H1 (cell line): ENCODE results near the gene MAPKAPK2. TPM values are rescaled to one million over a fixed set of nuclear protein-coding genes. Genes with fewer than 3 reads are reported as not detected.

Experiments used
- CTCF ChIA-PET: fragments of 300-600 bp; sonication (Branson Sonifier 250); formaldehyde crosslinking; loops from one replicate; lab custom pipeline; 2021; ENCODE audit not compliant: partially characterized antibody; lab: Charles Lee
- POLR2A ChIA-PET: fragments of 300-600 bp; sonication (Branson Sonifier 250); formaldehyde crosslinking; loops from one replicate; lab custom pipeline; 2021; ENCODE audit warnings: inconsistent platforms; ENCODE audit not compliant: partially characterized antibody; lab: Charles Lee
- DNase-seq, 2 experiments: peaks; one replicate each; pipeline versions ENCODE4 v3.0.0 to v3.0.0-alpha.2; 2010 to 2022; ENCODE audit warnings: low spot score in 2 of 2, low read depth in 1 of 2, mixed read lengths in 1 of 2
- FAIRE-seq: peaks from 2 replicates; lab custom pipeline; 2011; peaks lifted over from hg19 to GRCh38; lab: Jason Lieb, UNC
- H2AFZ ChIP-seq: 2 replicates; pipeline ENCODE4 v1.8.1; 2012; ENCODE audit warnings: low read length, inconsistent platforms
- H2AK5ac ChIP-seq: 2 replicates; pipeline ENCODE4 v1.6.1; 2013; ENCODE audit warnings: low read depth, low read length
- H2BK120ac ChIP-seq: replicated peaks from 2 replicates; pipeline ENCODE3; 2013; ENCODE audit warnings: low read depth, low read length, inconsistent platforms
- H2BK12ac ChIP-seq: 2 replicates; pipeline ENCODE4 v1.6.1; 2013; ENCODE audit warnings: low read depth, low read length
- H2BK15ac ChIP-seq: 2 replicates; pipeline ENCODE4 v1.6.1; 2013; ENCODE audit warnings: low read length
- H2BK20ac ChIP-seq: 2 replicates; pipeline ENCODE4 v1.6.1; 2013; ENCODE audit warnings: low read length
- H2BK5ac ChIP-seq: 2 replicates; pipeline ENCODE4 v1.6.1; 2013; ENCODE audit warnings: low read depth, low read length
- H3K14ac ChIP-seq: 2 replicates; pipeline ENCODE4 v1.6.1; 2013; ENCODE audit warnings: inconsistent platforms; ENCODE audit not compliant: insufficient read length
- H3K18ac ChIP-seq: 2 replicates; pipeline ENCODE4 v1.6.1; 2013; ENCODE audit warnings: low read length; ENCODE audit errors: extremely low read depth
- H3K23ac ChIP-seq: 2 replicates; pipeline ENCODE4 v1.6.1; 2013; ENCODE audit warnings: inconsistent platforms; ENCODE audit not compliant: insufficient read length
- H3K23me2 ChIP-seq: 2 replicates; pipeline ENCODE4 v1.6.1; 2013; ENCODE audit warnings: low read depth, low read length
- H3K27ac ChIP-seq: 2 replicates; pipeline ENCODE4 v1.6.1; 2011; ENCODE audit warnings: low read depth, low read length, inconsistent platforms
- H3K27me3 ChIP-seq, 4 experiments: replicated peaks in 1 of 4; 1 replicate in 1 of 4; 2 replicates in 3 of 4; pipeline versions ENCODE4 v1.6.1 to v1.8.1; 2011 to 2013; ENCODE audit warnings: low read length in 3 of 4, mild to moderate bottlenecking in 3 of 4, inconsistent platforms in 2 of 4, mixed read lengths in 2 of 4, moderate library complexity in 1 of 4; ENCODE audit not compliant: control insufficient read depth in 3 of 4, insufficient read depth in 3 of 4; ENCODE audit errors: extremely low read depth in 1 of 4
- H3K36me3 ChIP-seq, 4 experiments: 2 replicates each; pipeline versions ENCODE4 v1.6.1 to v1.8.1; 2011 to 2013; ENCODE audit warnings: mild to moderate bottlenecking in 4 of 4, low read length in 3 of 4, moderate library complexity in 2 of 4, control low read depth in 1 of 4, inconsistent platforms in 1 of 4; ENCODE audit not compliant: insufficient read depth in 4 of 4, control insufficient read depth in 2 of 4
- H3K4ac ChIP-seq: replicated peaks from 2 replicates; pipeline ENCODE3; 2013; ENCODE audit warnings: low read length, low read depth, mixed read lengths, inconsistent platforms; ENCODE audit not compliant: insufficient read length
- H3K4me1 ChIP-seq, 4 experiments: replicated peaks in 1 of 4; 1 replicate in 1 of 4; 2 replicates in 3 of 4; pipeline versions ENCODE4 v1.6.1 to v1.8.1; 2011 to 2013; ENCODE audit warnings: low read length in 3 of 4, inconsistent platforms in 2 of 4, mixed read lengths in 1 of 4; ENCODE audit not compliant: insufficient read depth in 4 of 4, control insufficient read depth in 3 of 4
- H3K4me2 ChIP-seq, 2 experiments: 2 replicates each; pipeline versions ENCODE4 v1.6.1 to v1.8.1; 2011 to 2013; ENCODE audit warnings: low read depth in 2 of 2, low read length in 2 of 2, control low read depth in 1 of 2, inconsistent platforms in 1 of 2, mild to moderate bottlenecking in 1 of 2; ENCODE audit not compliant: insufficient read depth in 1 of 2
- H3K4me3 ChIP-seq, 4 experiments: fragments of 200-600, 300-600 bp in 1 of 4; sonication (generic), shearing (Covaris generic), sonication (Bioruptor Twin) in 1 of 4; 2 replicates each; pipeline versions ENCODE4 v1.5.1 to v1.8.1; 2011 to 2016; ENCODE audit warnings: low read length in 4 of 4, low read depth in 3 of 4, control low read depth in 2 of 4, inconsistent platforms in 2 of 4, mild to moderate bottlenecking in 2 of 4, mixed read lengths in 1 of 4, moderate library complexity in 1 of 4; ENCODE audit not compliant: insufficient read depth in 2 of 4; ENCODE audit errors: extremely low read depth in 1 of 4
- H3K56ac ChIP-seq: replicated peaks from 2 replicates; pipeline ENCODE3; 2013; ENCODE audit warnings: low read depth, mild to moderate bottlenecking, mixed read lengths, low read length, inconsistent platforms; ENCODE audit not compliant: insufficient read length
- H3K79me1 ChIP-seq: 2 replicates; pipeline ENCODE4 v1.6.1; 2013; ENCODE audit warnings: low read depth, low read length, control low read depth
- H3K79me2 ChIP-seq, 2 experiments: 2 replicates each; pipeline versions ENCODE4 v1.6.1 to v1.8.1; 2012 to 2013; ENCODE audit warnings: low read length in 2 of 2, mild to moderate bottlenecking in 2 of 2, inconsistent platforms in 1 of 2; ENCODE audit not compliant: insufficient read depth in 2 of 2, control insufficient read depth in 1 of 2
- H3K9ac ChIP-seq, 4 experiments: replicated peaks in 1 of 4; 1 replicate in 1 of 4; 2 replicates in 3 of 4; pipeline versions ENCODE4 v1.6.1 to v1.8.1; 2011 to 2013; ENCODE audit warnings: low read depth in 3 of 4, low read length in 3 of 4, control low read depth in 2 of 4, mild to moderate bottlenecking in 2 of 4, moderate library complexity in 2 of 4, inconsistent platforms in 1 of 4; ENCODE audit errors: extremely low read depth in 1 of 4
- H3K9me3 ChIP-seq, 2 experiments: 2 replicates each; pipeline versions ENCODE4 v1.6.1 to v1.8.1; 2012 to 2013; ENCODE audit warnings: mild to moderate bottlenecking in 2 of 2, moderate library complexity in 2 of 2, control low read depth in 1 of 2, inconsistent platforms in 1 of 2, low read depth in 1 of 2, low read length in 1 of 2, mixed read lengths in 1 of 2; ENCODE audit not compliant: insufficient read depth in 2 of 2
- H4K20me1 ChIP-seq, 2 experiments: replicated peaks in 1 of 2; 2 replicates each; pipeline versions ENCODE3 to v1.8.1; 2011 to 2013; ENCODE audit warnings: inconsistent platforms in 2 of 2, low read length in 2 of 2, mild to moderate bottlenecking in 1 of 2; ENCODE audit not compliant: insufficient read depth in 2 of 2, control insufficient read depth in 1 of 2
- H4K5ac ChIP-seq: 2 replicates; pipeline ENCODE4 v1.6.1; 2013; ENCODE audit warnings: low read length, low read depth, mixed read lengths, inconsistent platforms; ENCODE audit not compliant: insufficient read length
- H4K8ac ChIP-seq: 2 replicates; pipeline ENCODE4 v1.8.0; 2013; ENCODE audit warnings: mild to moderate bottlenecking, moderate library complexity, low read length, inconsistent platforms; ENCODE audit not compliant: insufficient read depth; ENCODE audit errors: extremely low read depth
- H4K91ac ChIP-seq: replicated peaks from 2 replicates; pipeline ENCODE3; 2013; ENCODE audit warnings: low read length, mixed read lengths, inconsistent platforms; ENCODE audit not compliant: insufficient read length
- HDAC6 ChIP-seq: IDR thresholded peaks from one replicate; pipeline ENCODE4 v1.7.1; 2012; ENCODE audit warnings: low read depth, mild to moderate bottlenecking, inconsistent platforms, low read length, moderate library complexity
- KDM4A ChIP-seq: IDR thresholded peaks from one replicate; pipeline ENCODE4 v1.7.1; 2012; ENCODE audit warnings: low read depth, mild to moderate bottlenecking, moderate library complexity, low read length, inconsistent platforms; ENCODE audit not compliant: severe bottlenecking
- TEAD4 ChIP-seq: IDR thresholded peaks from 2 replicates; pipeline ENCODE4 v1.6.1; 2012; ENCODE audit warnings: low read depth, low read length, inconsistent platforms, mixed read lengths
- WGBS, 2 experiments: shearing (Covaris generic) in 1 of 2; methylation state at CpG; one replicate each; pipeline versions ENCODE4 v1.1.6 to v1.1.7; 2013 to 2015; ENCODE audit warnings: low lambda C conversion rate in 2 of 2, mixed read lengths in 2 of 2, inconsistent platforms in 1 of 2, low coverage in 1 of 2, missing lambda C conversion rate in 1 of 2; ENCODE audit not compliant: insufficient replicate concordance in 2 of 2, insufficient coverage in 1 of 2, insufficient read length in 1 of 2; ENCODE audit errors: extremely low coverage in 1 of 2, missing lambda C conversion rate in 1 of 2; 5-methylcytosine and 5-hydroxymethylcytosine counted together
- polyA plus RNA-seq, 7 experiments: library from polyadenylated mRNA; depleted of rRNA in 3 of 7; stranded (reverse) in 5 of 7; unstranded in 2 of 7; fragments of >200 nt in 5 of 7; fragments of 200-250 nt in 2 of 7; gene quantifications; 1 replicate in 5 of 7; 2 replicates in 1 of 7; 4 replicates in 1 of 7; pipeline versions ENCODE4 v1.2.1 to v1.2.3, GENCODE V29; 2011 to 2013; ENCODE audit warnings: missing spikeins in 2 of 7, mixed read lengths in 2 of 7
- total RNA-seq: library from RNA; stranded (reverse); fragmentation: NEBNext Ultra II Directional; extraction: Animal tissue kit (Norgen Biotek cat#: 25700); gene quantifications from 2 replicates; pipeline ENCODE4 v1.2.1, GENCODE V29; 2021

The MAPKAPK2 gene
- total and polyA plus RNA-seq, 2 of the 8 experiments (the other 6 are each of a cell fraction or from before 2014, with no cell fraction given): 27.5 to 44.9 TPM

DNA sequence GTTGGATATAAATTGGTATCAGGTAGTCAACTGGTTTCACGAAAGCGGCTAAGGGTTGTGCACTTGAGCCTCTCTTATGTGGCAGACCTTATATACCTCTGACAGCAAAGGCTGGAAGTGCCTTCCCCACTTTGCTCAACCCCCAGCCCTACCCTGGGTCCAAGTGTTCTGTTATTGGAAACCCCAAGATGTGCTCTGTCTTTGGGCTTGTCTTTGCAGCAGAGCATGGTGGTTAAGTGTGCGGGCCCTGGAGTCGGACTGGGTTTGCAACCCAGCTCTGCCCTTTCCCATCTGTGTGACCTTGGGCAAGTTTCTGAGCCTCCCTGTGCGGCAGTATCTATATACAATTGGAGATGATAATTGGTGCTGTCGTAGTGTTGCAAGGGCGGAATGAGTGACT, 98.8 kb downstream of the MAPKAPK2 start:
- Histone ChIP-seq H3K9me3 (no peaks in the 10 kb centered on the region), H3K23ac (no peak overlapping the region), H3K14ac (no peak overlapping the region), H2BK15ac (no peak overlapping the region), H3K79me1 (no peaks in the 10 kb centered on the region), H3K4me2 (no peak overlapping the region), H4K8ac (no peak overlapping the region), H3K23me2 (no peaks in the 10 kb centered on the region), H2BK12ac (no peak overlapping the region), H3K4ac (no peak overlapping the region), H3K56ac (no peak overlapping the region), H2BK5ac (no peak overlapping the region), H3K18ac (no peak overlapping the region), H3K9ac (no peak overlapping the region), H4K20me1 (no peaks in the 10 kb centered on the region), H2AFZ (no peak overlapping the region), H2AK5ac (no peak overlapping the region), H3K4me1 (no peaks in the 10 kb centered on the region; a peak in 1 of 7 replicates), H3K4me3 (no peak overlapping the region), H2BK20ac (no peak overlapping the region), H3K79me2 (no peaks in the 10 kb centered on the region), H4K5ac (no peak overlapping the region), H2BK120ac (no peak overlapping the region), H3K27me3 (0 out of 7 replicates have a peak, but pooled peaks cover 0 to 2% (median 0%) of the 10 kb centered on the region in 4 experiments), H4K91ac (no peak overlapping the region), H3K36me3 (no peaks in the 10 kb centered on the region), H3K27ac (no peak overlapping the region)
- POLR2A ChIA-PET: no interaction called here
- no peak for FAIRE-seq
- no peak for DNase-seq
- WGBS, 2 experiments: 88% methylated on average over 7 of the region's 7 CpGs; no CpG with 5 or more reads in 1 of the 2 experiments
- CTCF ChIA-PET: interaction anchor here (0.9 to 1.3 kb wide), 2 partner anchors 28 to 49 kb away, joined by 3 to 4 read pairs; no protein-coding TSS in a partner anchor
- TF ChIP-seq TEAD4: no peak
- TF ChIP-seq HDAC6: no peak
- TF ChIP-seq KDM4A: no peak
